K562 (cell line): ENCODE measurements around the gene PIK3CD. TPM values are rescaled to one million over a fixed set of nuclear protein-coding genes. Genes with fewer than 3 reads are reported as not detected.

Experiments used
- ATAC-seq: fragments of 200-7000 bp; cut with Tn5 transposase; 3 replicates; pipeline ENCODE4 v1.9.1; 2020; ENCODE audit warnings: moderate library complexity
- BruUV-seq: library from RNA; stranded (reverse); fragments of 400-500 nt; replicated peaks from 2 replicates; lab custom pipeline; 2021; lab: Mats Ljungman, UMichigan
- CTCF ChIA-PET: fragments of 300-600 bp; formaldehyde crosslinking; extraction: SDS; loops from one replicate; lab custom pipeline; 2021; ENCODE audit warnings: low intra/inter-chr PET ratio; lab: Yijun Ruan, JAX
- POLR2A ChIA-PET: fragments of 300-600, 350-650 bp; sonication (Branson Sonifier 250); formaldehyde crosslinking; extraction: SDS; loops from one replicate; lab custom pipeline; 2021; ENCODE audit warnings: antibody characterized with exemption, inconsistent platforms; lab: Yijun Ruan, JAX
- DNase-seq, 4 experiments: peaks; one replicate each; pipeline versions ENCODE4 v3.0.0 to v3.0.0-alpha.2; 2011 to 2018; ENCODE audit warnings: low spot score in 3 of 4, mixed read lengths in 3 of 4; ENCODE audit errors: extremely low read depth in 1 of 4
- FAIRE-seq: peaks from 2 replicates; lab custom pipeline; 2011; peaks lifted over from hg19 to GRCh38; lab: Jason Lieb, UNC
- H2AFZ ChIP-seq: 2 replicates; pipeline ENCODE4 v1.6.0; 2011; ENCODE audit warnings: low read depth, low read length, control low read depth, inconsistent platforms
- H3K27ac ChIP-seq: fragments of 200-600 bp; 3 replicates; pipeline ENCODE4 v1.8.0; 2011; ENCODE audit warnings: low read depth, mild to moderate bottlenecking, control low read depth, inconsistent platforms, low read length, moderate library complexity, mixed read lengths; ENCODE audit errors: extremely low read depth
- H3K27me3 ChIP-seq, 2 experiments: fragments of 300-600 bp in 1 of 2; 2 replicates in 1 of 2; 3 replicates in 1 of 2; pipeline versions ENCODE4 v1.6.0 to v1.8.0; 2011; ENCODE audit warnings: inconsistent platforms in 2 of 2, low read length in 2 of 2, mild to moderate bottlenecking in 1 of 2, mixed read lengths in 1 of 2, moderate library complexity in 1 of 2; ENCODE audit not compliant: control insufficient read depth in 2 of 2, insufficient read depth in 2 of 2
- H3K36me3 ChIP-seq: fragments of 300-600 bp; 3 replicates; pipeline ENCODE4 v1.8.0; 2011; ENCODE audit warnings: mild to moderate bottlenecking, low read length, inconsistent platforms; ENCODE audit not compliant: control insufficient read depth, insufficient read depth
- H3K4me1 ChIP-seq, 2 experiments: fragments of 200-600 bp in 1 of 2; replicated peaks in 1 of 2; 2 replicates in 1 of 2; 3 replicates in 1 of 2; pipeline versions ENCODE4 v1.5.1 to v1.8.0; 2011; ENCODE audit warnings: inconsistent platforms in 2 of 2, low read length in 2 of 2, mild to moderate bottlenecking in 1 of 2, mixed read lengths in 1 of 2, moderate library complexity in 1 of 2; ENCODE audit not compliant: control insufficient read depth in 2 of 2, insufficient read depth in 2 of 2
- H3K4me2 ChIP-seq: 2 replicates; pipeline ENCODE4 v1.6.1; 2011; ENCODE audit warnings: low read length, control low read depth, inconsistent platforms, mixed read lengths; ENCODE audit not compliant: insufficient read depth
- H3K4me3 ChIP-seq: fragments of 200-600 bp; sonication (generic), shearing (Covaris generic); 2 replicates; pipeline ENCODE4 v1.5.1; 2016; ENCODE audit warnings: control low read depth, inconsistent platforms
- H3K79me2 ChIP-seq: fragments of 200-600 bp; 3 replicates; pipeline ENCODE4 v1.8.0; 2011; ENCODE audit warnings: low read length, inconsistent platforms; ENCODE audit not compliant: control insufficient read depth, insufficient read depth
- H3K9ac ChIP-seq, 2 experiments: 2 replicates each; pipeline versions ENCODE4 v1.6.0 to v1.6.1; 2011; ENCODE audit warnings: low read depth in 2 of 2, low read length in 2 of 2, control low read depth in 1 of 2, inconsistent platforms in 1 of 2, mild to moderate bottlenecking in 1 of 2, mixed read lengths in 1 of 2; ENCODE audit not compliant: insufficient read depth in 1 of 2
- H3K9me1 ChIP-seq: one replicate; pipeline ENCODE4 v1.6.0; 2011; ENCODE audit warnings: inconsistent platforms, mild to moderate bottlenecking, low read length, moderate library complexity; ENCODE audit not compliant: control insufficient read depth, insufficient read depth
- H3K9me3 ChIP-seq: replicated peaks from 2 replicates; pipeline ENCODE4 v1.5.1; 2011; ENCODE audit warnings: low read depth, low read length, inconsistent platforms; ENCODE audit not compliant: control insufficient read depth, insufficient read depth
- H4K20me1 ChIP-seq: replicated peaks from 2 replicates; pipeline ENCODE4 v1.6.1; 2011; ENCODE audit warnings: low read length, inconsistent platforms, mixed read lengths; ENCODE audit not compliant: control insufficient read depth, insufficient read depth
- EHMT2 ChIP-seq: fragments of 450-650 bp; IDR thresholded peaks from 2 replicates; pipeline ENCODE4 v1.6.1; 2018; ENCODE audit warnings: antibody characterized with exemption
- L3MBTL2 ChIP-seq: fragments of 450-650 bp; IDR thresholded peaks from 2 replicates; pipeline ENCODE4 v1.6.1; 2016; ENCODE audit warnings: mild to moderate bottlenecking, moderate library complexity
- MAZ ChIP-seq, 2 experiments: fragments of 450-650 bp in 1 of 2; sonication (generic) in 1 of 2; formaldehyde crosslinking; IDR thresholded peaks in 1 of 2; conservative IDR thresholded peaks in 1 of 2; 2 replicates each; pipeline versions ENCODE4 v1.4.0 to v1.5.0; 2020; ENCODE audit warnings: mild to moderate bottlenecking in 1 of 2, missing genetic modification reagents in 1 of 2
- PKNOX1 ChIP-seq: fragments of 450-650 bp; IDR thresholded peaks from 2 replicates; pipeline ENCODE4 v1.6.1; 2016
- RERE ChIP-seq: sonication (generic); formaldehyde crosslinking; IDR thresholded peaks from 2 replicates; pipeline ENCODE4 v1.8.0; 2023; ENCODE audit warnings: missing genetic modification reagents, mild to moderate bottlenecking, borderline replicate concordance
- WHSC1 ChIP-seq: IDR thresholded peaks from one replicate; pipeline ENCODE4 v1.6.1; 2012; ENCODE audit warnings: low read length, control low read depth, inconsistent platforms
- WGBS: fragments of 100-300 bp; shearing (Covaris generic); methylation state at CpG from one replicate; pipeline ENCODE4 v1.1.6; 2016; ENCODE audit warnings: low coverage, mixed read lengths; ENCODE audit not compliant: insufficient coverage; ENCODE audit errors: missing lambda C conversion rate; 5-methylcytosine and 5-hydroxymethylcytosine counted together
- in situ Hi-C: fragments of 300-500 bp; cut with MboI; formaldehyde crosslinking; loops from 4 replicates; pipeline ENCODE4 v1.15.0; 2018; ENCODE audit warnings: inconsistent platforms, mixed read lengths
- intact Hi-C: fragments of 100-400 bp; cut with micrococcal nuclease; formaldehyde crosslinking; loops from 2 replicates; pipeline ENCODE4 v1.14.2; 2022
- polyA plus RNA-seq, 8 experiments: library from polyadenylated mRNA; depleted of rRNA in 4 of 8; stranded (reverse) in 5 of 8; unstranded in 3 of 8; fragments of >200 nt; fragmentation: Nextera tagmentation in 2 of 8; fragmentation: Illumina TruSeq in 1 of 8; extraction: Ambion mirVana in 2 of 8; extraction: Trizol in 1 of 8; gene quantifications; 2 replicates each; pipeline versions ENCODE4 v1.2.1 to v1.2.3, GENCODE V29; 2011 to 2014; ENCODE audit warnings: inconsistent platforms in 1 of 8, missing spikeins in 1 of 8
- total RNA-seq, 7 experiments: library from RNA; depleted of rRNA in 6 of 7; stranded (reverse); fragments of >200 nt in 6 of 7; fragmentation: Illumina TruSeq in 2 of 7; extraction: Trizol in 2 of 7; gene quantifications; 2 replicates each; pipeline versions ENCODE4 v1.2.1 to v1.2.3, GENCODE V29; 2011 to 2021; ENCODE audit warnings: low replicate concordance in 1 of 7

Gene PIK3CD
- total and polyA plus RNA-seq, 9 of the 15 experiments (the other 6 are each of a cell fraction or from before 2014, with no cell fraction given) = 1.8 to 20.8 (median 7.2) TPM

- H3K4me2 ChIP-seq = no peak overlapping the region; the same call in 1 of the 2 replicates
- H4K20me1 ChIP-seq = no peaks in the 10 kb centered on the region
- WGBS = 66% methylated on average over 2 of the region's 2 CpGs
- TF ChIP-seq WHSC1 = peak; percentile 20
- TF ChIP-seq MAZ (CRISPR knock-in tag; conservative IDR thresholded peaks at IDR 0.05 in 1 of 2, IDR thresholded peaks at IDR 0.05 in 1 of 2) = no peak
- TF ChIP-seq PKNOX1 = no peak
- TF ChIP-seq, all 486 proteins: peak for 1
- in situ Hi-C loops = loop anchor here (10.0 kb wide), 1 partner anchor 1185 kb away; no protein-coding TSS in a partner anchor
- Histone ChIP-seq H3K79me2 (no peaks in the 10 kb centered on the region), H3K4me3 (no peak overlapping the region), H2AFZ (no peak overlapping the region), H3K9me1 (no peaks in the 10 kb centered on the region), H3K4me1 (peaks cover 13 to 14% of the 10 kb centered on the region in 2 experiments; a peak in 4 of 5 replicates), H3K27ac (no peak overlapping the region), H3K9ac (no peak overlapping the region), H3K36me3 (no peaks in the 10 kb centered on the region), H3K27me3 (no peaks in the 10 kb centered on the region), H3K9me3 (no peaks in the 10 kb centered on the region)
- no TSS peak for BruUV-seq
- intact Hi-C loops = no loop called here
- FAIRE-seq (no peak), DNase-seq (no peak), ATAC-seq (peak; percentile 15; the same call in 2 of the 3 replicates)
- POLR2A ChIA-PET = no interaction called here
- CTCF ChIA-PET = no interaction called here
Measured at GRCh38 chr1:9759939-9760338, 108.4 kb downstream of the PIK3CD start.

- intact Hi-C loops = no loop called here
- FAIRE-seq = no peak
Measured at GRCh38 chr1:9760824-9761223, 109.3 kb downstream of the PIK3CD start.

More at GRCh38 chr1:9760824-9761223, 109.3 kb downstream of the PIK3CD start:
- in situ Hi-C loops = no loop called here
- no peak for DNase-seq
- CTCF ChIA-PET = no interaction called here
- Histone ChIP-seq H3K4me1 (peaks cover 13 to 14% of the 10 kb centered on the region in 2 experiments; a peak in 4 of 5 replicates), H4K20me1 (no peaks in the 10 kb centered on the region), H3K9me3 (no peaks in the 10 kb centered on the region), H3K27me3 (no peaks in the 10 kb centered on the region), H3K27ac (no peak overlapping the region), H3K9ac (no peak overlapping the region), H3K79me2 (no peaks in the 10 kb centered on the region), H3K36me3 (no peaks in the 10 kb centered on the region), H3K9me1 (no peaks in the 10 kb centered on the region), H2AFZ (no peak overlapping the region), H3K4me2 (no peak overlapping the region), H3K4me3 (no peak overlapping the region)
- POLR2A ChIA-PET = interaction anchor here (0.7 kb wide), 1 partner anchor 534 kb away, joined by 4 read pairs; no protein-coding TSS in a partner anchor
- 87% methylated on average over 6 of the region's 6 CpGs for WGBS
- TF ChIP-seq RERE (CRISPR knock-in tag) (no peak), EHMT2 (no peak), L3MBTL2 (no peak)
- ATAC-seq = no peak
- no TSS peak for BruUV-seq
